ENCODE data around the gene METAP1D.

The METAP1D gene

DNA sequence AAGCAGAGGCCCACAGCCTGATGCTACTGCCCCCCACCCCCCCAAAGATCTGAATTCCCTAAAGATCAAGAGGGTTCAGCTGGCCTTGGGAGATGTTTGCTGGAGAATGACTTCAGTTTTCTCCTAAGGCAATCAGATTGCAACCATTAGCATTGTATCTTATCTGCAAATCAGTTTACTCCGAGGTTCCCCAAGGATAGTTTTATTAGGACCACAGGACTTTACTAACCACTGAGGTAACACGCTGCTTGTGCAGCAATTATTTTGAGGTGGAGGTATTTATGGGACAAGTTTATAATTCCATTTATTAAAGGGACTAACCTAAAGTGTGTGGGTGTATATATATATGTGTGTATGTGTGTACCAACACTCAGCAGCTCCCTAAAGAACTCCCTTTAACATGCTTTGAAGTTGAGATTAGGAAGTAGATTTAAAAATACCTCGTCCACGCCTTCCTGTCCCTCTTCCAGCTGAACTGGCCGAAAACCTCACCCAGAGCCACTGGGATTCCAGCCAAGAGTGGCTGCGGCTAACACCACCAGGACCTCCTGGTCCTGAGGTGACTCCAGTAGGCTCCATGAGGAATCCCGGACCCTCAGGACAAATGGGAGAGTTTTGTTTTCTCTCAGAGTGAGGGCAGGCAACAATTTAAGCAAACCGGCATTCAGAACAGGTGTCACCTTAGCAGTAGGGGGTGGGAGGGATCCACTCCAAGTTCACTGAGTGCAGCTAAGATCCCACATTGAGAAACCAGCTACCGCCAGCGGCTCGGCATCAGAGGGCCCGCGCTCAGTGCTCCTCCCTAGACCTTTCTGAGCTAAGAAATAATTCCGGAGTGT is 82.6 kb downstream of the METAP1D start:
- peak in 1 of 2 donors; percentile 10 for DNase-seq

DNA sequence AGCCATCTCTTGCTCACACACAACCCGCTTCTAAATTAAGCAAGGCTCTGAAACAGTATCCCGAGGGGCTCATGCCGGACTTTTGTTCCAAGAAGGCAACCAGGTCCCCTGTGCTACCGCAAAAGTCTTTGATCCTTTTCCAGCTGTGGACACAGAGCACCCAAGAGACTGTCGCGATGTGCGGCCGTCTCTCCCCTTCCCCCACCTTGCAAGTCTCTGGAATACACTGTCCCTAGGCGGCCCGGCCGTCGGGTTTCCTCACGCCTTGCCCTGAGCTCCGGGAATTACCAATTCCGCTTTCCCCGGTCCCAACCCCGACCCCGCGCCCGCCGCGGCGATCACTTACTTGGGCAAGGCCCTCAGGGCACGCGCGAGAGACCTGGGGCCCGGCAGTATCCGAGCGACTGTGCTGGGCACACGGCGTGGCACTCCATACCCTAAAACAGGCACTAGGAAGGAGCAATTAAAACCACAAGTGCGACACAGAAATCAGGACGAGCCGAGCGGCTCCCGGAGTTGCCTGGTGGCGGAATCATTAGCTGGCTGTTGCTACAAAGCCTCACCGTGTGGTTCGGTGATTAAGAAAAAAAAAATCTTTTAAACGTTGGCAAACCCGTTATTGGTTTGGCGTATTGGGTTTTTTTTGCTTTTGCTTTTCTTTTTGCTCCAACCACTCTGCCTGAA is 83.3 kb downstream of the METAP1D start:
- peak in 1 of 2 donors; percentile 3 for DNase-seq

- peak in 1 of 2 donors; percentile 13 for DNase-seq
Measured at GRCh38 chr2:172083628-172084394, 84.1 kb downstream of the METAP1D start.

DNA sequence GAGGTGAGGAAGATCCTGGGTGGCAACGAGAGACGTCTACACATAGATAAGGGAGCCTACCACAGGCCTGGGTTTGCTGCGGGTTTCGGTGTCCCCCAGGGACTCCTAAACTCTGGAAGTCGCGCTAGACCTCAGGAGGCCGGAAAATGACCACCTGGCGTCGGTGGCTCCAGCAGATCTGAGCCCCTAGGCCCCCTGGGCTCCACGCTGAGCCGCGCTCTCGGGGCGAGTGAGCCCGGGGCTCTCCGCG is 84.6 kb downstream of the METAP1D start:
- DNase-seq: no peak

GRCh38 chr2:172084645-172085459 is 85.1 kb downstream of the METAP1D start:
- peak; percentile 63 to 75 for DNase-seq

DNA sequence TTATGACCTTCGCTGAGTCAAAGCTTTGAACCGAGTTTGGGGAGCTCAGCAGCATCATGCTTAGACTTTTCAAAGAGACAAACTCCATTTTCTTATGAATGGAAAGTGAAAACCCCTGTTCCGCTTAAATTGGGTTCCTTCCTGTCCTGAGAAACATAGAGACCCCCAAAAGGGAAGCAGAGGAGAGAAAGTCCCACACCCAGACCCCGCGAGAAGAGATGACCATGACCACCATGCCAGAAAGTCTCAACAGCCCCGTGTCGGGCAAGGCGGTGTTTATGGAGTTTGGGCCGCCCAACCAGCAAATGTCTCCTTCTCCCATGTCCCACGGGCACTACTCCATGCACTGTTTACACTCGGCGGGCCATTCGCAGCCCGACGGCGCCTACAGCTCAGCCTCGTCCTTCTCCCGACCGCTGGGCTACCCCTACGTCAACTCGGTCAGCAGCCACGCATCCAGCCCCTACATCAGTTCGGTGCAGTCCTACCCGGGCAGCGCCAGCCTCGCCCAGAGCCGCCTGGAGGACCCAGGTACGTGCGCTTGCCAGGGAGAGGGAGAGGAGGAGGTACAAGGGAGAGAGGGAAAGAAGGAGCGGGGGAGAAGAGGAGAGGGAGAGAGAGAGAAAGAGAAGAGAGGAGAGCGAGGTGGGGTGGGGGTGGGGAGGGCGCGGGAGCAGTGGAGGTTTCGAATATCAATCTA is 85.9 kb downstream of the METAP1D start, which contains the start of gene DLX1:
Gene DLX1 (plus strand): TSS at position 48 of the 700 bp plus-strand sequence. CDS start 171 bp downstream, at position 219.
- no peak for DNase-seq

DNA sequence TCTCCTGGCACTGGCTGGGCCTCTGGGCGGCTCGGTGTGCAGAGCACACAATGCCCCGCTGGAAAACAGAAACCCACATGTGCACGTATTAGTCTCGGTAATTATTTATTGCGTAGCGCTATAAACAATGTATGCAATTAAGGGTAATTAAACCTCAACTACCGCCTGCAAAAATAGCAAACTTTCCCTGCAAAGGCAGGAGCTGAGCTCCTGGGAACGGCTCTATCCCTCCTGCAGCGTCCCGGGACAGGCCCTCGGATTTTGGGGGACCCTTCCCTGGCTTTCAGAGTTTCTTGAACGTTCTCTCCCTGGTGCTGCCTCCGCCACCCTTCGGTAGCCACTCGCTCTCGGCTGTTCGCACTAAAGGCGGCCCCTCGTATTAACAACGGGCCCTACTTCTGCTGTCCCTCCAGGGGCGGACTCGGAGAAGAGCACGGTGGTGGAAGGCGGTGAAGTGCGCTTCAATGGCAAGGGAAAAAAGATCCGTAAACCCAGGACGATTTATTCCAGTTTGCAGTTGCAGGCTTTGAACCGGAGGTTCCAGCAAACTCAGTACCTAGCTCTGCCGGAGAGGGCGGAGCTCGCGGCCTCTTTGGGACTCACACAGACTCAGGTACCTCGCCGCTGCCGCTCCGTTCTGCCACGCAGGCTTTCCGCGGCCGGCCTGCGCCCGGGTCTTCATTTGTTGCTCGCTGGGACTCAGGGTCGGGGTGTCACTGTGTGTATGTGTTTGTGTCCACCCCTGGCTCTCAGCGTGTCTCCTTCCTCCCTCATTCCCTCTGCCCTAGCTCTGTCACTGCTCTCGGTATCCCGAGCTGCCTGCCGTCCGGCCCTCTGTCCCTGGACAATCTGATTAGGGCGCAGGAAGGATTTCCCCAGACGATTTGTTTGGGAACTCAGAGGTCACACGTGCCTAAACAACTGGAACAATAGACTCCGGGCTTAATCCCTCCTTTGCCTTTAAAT is 86.8 kb downstream of the METAP1D start:
- peak; percentile 51 to 64 for DNase-seq

DNA sequence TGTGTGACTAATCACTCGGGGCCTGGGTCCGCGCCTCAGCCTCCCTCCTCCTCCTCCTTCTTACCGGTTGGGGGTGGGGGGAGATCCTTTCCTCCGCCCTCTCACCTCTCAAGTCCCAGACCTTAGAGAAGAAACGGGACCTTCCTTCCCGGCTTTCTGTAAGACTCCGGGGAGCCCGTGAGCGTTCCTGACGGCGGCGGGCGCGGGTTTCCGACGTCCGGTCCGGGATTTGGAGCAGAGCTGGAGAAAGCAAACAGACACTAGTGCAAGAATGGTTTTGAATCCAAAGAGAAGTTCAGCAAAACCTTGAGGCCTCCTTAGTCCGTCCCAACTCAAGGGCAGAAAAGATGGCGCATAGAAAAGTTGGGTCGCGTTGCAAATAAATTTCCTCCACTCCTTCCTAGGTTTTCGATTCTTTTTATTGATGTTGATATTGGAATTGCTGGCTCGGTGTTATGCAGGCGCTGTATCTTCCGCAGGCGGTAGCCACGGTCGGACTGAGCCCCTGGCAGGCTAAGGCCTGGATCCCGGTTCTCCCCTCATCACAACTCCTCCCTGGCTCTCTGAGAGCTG is 87.5 kb downstream of the METAP1D start:
- peak in 1 of 2 donors; percentile 2 for DNase-seq

- peak in 1 of 2 donors; percentile 18 for DNase-seq
Measured at GRCh38 chr2:172087780-172088244, 88.1 kb downstream of the METAP1D start.

GRCh38 chr2:172088245-172089004 is 88.7 kb downstream of the METAP1D start:
- no peak for DNase-seq

- DNase-seq: peak in 1 of 2 donors; percentile 8
Measured at GRCh38 chr2:172089005-172089504, 89.3 kb downstream of the METAP1D start.

DNA sequence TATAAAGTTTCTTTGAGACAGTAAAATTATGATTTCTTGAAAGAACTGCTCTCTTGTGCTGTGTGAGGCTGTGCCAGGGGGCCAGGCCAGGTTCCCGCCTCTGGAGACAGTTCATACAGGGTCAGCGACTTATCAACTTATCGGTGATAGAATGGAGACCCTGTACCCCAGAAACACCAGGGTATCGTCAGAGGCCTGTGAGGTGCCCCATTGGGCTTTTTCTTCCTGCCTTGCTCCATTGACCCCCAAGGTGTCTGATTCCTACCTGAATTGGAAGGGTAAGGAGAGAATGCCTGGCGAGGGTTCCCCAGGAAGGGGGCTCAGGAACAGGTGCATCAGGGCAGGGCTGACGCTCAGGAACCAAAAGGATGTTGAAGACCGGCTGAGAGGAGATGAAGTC is 89.9 kb downstream of the METAP1D start:
- DNase-seq: no peak

- peak in 1 of 2 donors; percentile 9 for DNase-seq
Measured at GRCh38 chr2:172090044-172090961, 90.5 kb downstream of the METAP1D start.

GRCh38 chr2:172091000-172091641 is 91.4 kb downstream of the METAP1D start:
- DNase-seq: peak in 1 of 2 donors; percentile 7

DNA sequence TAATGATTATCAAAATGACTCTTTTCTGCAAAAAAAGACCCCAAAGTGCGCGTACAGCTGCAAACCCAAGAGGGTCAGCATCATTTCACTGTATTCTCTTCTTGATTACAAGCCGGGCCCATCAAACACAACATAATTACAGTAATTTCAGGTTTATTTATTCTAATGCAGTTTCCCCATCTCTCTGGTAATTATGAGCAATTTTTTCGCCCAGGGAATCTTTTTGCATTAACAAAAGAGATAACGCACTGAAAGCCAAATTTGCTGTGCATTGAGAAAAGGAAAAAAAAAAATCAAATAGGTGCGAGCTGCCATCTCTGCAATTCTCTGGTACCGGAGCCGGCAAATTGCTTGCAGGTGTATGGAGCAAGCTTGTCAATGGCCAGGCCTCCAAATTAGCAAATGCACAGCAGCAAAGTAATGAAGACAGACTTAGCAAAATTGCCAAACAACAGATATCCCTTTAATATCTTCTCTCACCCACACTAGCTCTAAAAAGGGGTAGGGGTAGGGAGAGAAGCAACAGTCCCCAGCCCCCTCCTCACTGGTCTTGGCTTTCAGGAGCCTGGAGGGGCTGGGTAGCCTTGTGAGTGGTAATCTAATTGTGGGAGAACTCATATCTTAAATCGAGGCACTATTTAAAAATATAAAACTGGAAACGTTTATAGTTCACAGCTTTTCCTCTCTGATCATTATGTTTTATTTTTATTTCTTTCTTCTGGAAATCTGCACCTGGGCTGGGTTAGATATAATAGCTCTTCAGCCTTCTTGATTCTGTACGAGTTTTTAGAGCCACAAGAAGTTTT is 92.2 kb downstream of the METAP1D start:
- DNase-seq: no peak

GRCh38 chr2:172092716-172093415 is 93.1 kb downstream of the METAP1D start:
- peak in 1 of 2 donors; percentile 9 for DNase-seq

Data from CD4-positive, alpha-beta T cell treated with Interleukin-4 for 1 hour (primary cell).